C4-2B (cell line): ENCODE data around the gene CLHC1.

Experiments
- CTCF ChIP-seq: fragments of 450-650 bp; conservative IDR thresholded peaks from 2 replicates; pipeline ENCODE4 v1.5.1; 2017; ENCODE audit warnings: mild to moderate bottlenecking
- ZFX ChIP-seq: fragments of 450-650 bp; IDR thresholded peaks from 2 replicates; pipeline ENCODE4 v1.6.1; 2017

- TF ChIP-seq CTCF (no peak), ZFX (no peak)
Measured at GRCh38 chr2:55159752-55160151, 72.3 kb downstream of the CLHC1 start.
